Ascending aorta (tissue), 2 donors: ENCODE results near the gene KRAS. TPM values are rescaled to one million over a fixed set of nuclear protein-coding genes. Genes with fewer than 3 reads are reported as not detected.

ENCODE experiments used
- DNase-seq, 2 donors: peaks; one replicate each; pipeline ENCODE4 v3.0.0-alpha.2; 2019; ENCODE audit warnings: low spot score in 2 of 2
- H3K27ac ChIP-seq, 2 donors: fragments of 200-600 bp; sonication (generic); one replicate each; pipeline ENCODE4 v1.5.1; 2016 to 2017; ENCODE audit warnings: mild to moderate bottlenecking in 1 of 2
- H3K27me3 ChIP-seq: fragments of 200-600 bp; sonication (generic); one replicate; pipeline ENCODE4 v1.5.1; 2017
- H3K36me3 ChIP-seq, 2 donors: fragments of 200-600 bp; sonication (generic); one replicate each; pipeline ENCODE4 v1.5.1; 2016
- H3K4me1 ChIP-seq, 2 donors: fragments of 200-600 bp; sonication (generic); one replicate each; pipeline ENCODE4 v1.5.1; 2016 to 2017; ENCODE audit warnings: mild to moderate bottlenecking in 1 of 2
- H3K4me3 ChIP-seq, 2 donors: fragments of 200-600 bp; sonication (generic); one replicate each; pipeline ENCODE4 v1.5.1; 2016 to 2017; ENCODE audit warnings: mild to moderate bottlenecking in 1 of 2
- H3K9me3 ChIP-seq, 2 donors: fragments of 200-600 bp; sonication (generic); one replicate each; pipeline ENCODE4 v1.5.1; 2016
- CTCF ChIP-seq, 3 experiments: fragments of 200-600 bp in 2 of 3; fragments of 450-650 bp in 1 of 3; sonication (generic) in 2 of 3; IDR thresholded peaks; one replicate each; pipeline ENCODE4 v1.5.1; 2016 to 2019; ENCODE audit warnings: antibody characterized with exemption in 3 of 3, mild to moderate bottlenecking in 1 of 3, moderate library complexity in 1 of 3
- intact Hi-C: fragments of 100-400 bp; cut with DNase I; formaldehyde crosslinking; loops from one replicate; pipeline ENCODE4 v1.15.1; 2023
- total RNA-seq: library from RNA; depleted of rRNA; stranded (reverse); fragments of >200 nt; gene quantifications from one replicate; pipeline ENCODE4 v1.1.0, GENCODE V29; 2016

KRAS gene
- total RNA-seq, 1 donor from 2014 or later: 9.8 TPM

- DNase-seq: no peak
- TF ChIP-seq CTCF (IDR thresholded peaks at IDR 0.05): no peak
- peaks cover 0 to 16% of the 10 kb centered on the region in 2 donors for H3K36me3 ChIP-seq
- no peak overlapping the region for H3K4me3 ChIP-seq
- H3K9me3 ChIP-seq: no peaks in the 10 kb centered on the region
- no peaks in the 10 kb centered on the region for H3K27me3 ChIP-seq
- intact Hi-C loops: no loop called here
- no peaks in the 10 kb centered on the region for H3K4me1 ChIP-seq
- H3K27ac ChIP-seq: no peak overlapping the region
These were observed 42.2 kb downstream of the KRAS start for GRCh38 chr12:25208554-25208953.

- no peaks in the 10 kb centered on the region for H3K4me1 ChIP-seq
- no peak overlapping the region for H3K27ac ChIP-seq
- H3K9me3 ChIP-seq: no peaks in the 10 kb centered on the region
- no peak for DNase-seq
- peaks cover 0 to 16% of the 10 kb centered on the region in 2 donors for H3K36me3 ChIP-seq
- no peak for TF ChIP-seq CTCF (IDR thresholded peaks at IDR 0.05)
- no peaks in the 10 kb centered on the region for H3K27me3 ChIP-seq
- H3K4me3 ChIP-seq: no peak overlapping the region
- intact Hi-C loops: no loop called here
These were observed 42.9 kb downstream of the KRAS start for GRCh38 chr12:25207846-25208245.

- intact Hi-C loops: no loop called here
- Histone ChIP-seq H3K4me1 (no peaks in the 10 kb centered on the region), H3K36me3 (peaks cover 0 to 16% of the 10 kb centered on the region in 2 donors), H3K9me3 (no peaks in the 10 kb centered on the region), H3K27ac (no peak overlapping the region), H3K4me3 (no peak overlapping the region), H3K27me3 (no peaks in the 10 kb centered on the region)
- no peak for TF ChIP-seq CTCF (IDR thresholded peaks at IDR 0.05)
- DNase-seq: no peak
These were observed 43.3 kb downstream of the KRAS start for GRCh38 chr12:25207411-25207810.

- H3K27ac ChIP-seq: no peak overlapping the region
- no peaks in the 10 kb centered on the region for H3K4me1 ChIP-seq
These were observed 48.6 kb downstream of the KRAS start for GRCh38 chr12:25202137-25202536.

GRCh38 chr12:25200703-25201102 lies 50.0 kb downstream of the KRAS start:
- Histone ChIP-seq H3K27ac (peak overlapping the region in 1 of 2 donors; percentile 17), H3K4me3 (no peak overlapping the region)

More at GRCh38 chr12:25202137-25202536, 48.6 kb downstream of the KRAS start:
- DNase-seq: no peak
- Histone ChIP-seq H3K9me3 (no peaks in the 10 kb centered on the region), H3K36me3 (peaks cover 0 to 8% of the 10 kb centered on the region in 2 donors), H3K4me3 (no peak overlapping the region), H3K27me3 (no peaks in the 10 kb centered on the region)
- intact Hi-C loops: no loop called here
- TF ChIP-seq CTCF (IDR thresholded peaks at IDR 0.05): no peak

More at GRCh38 chr12:25200703-25201102, 50.0 kb downstream of the KRAS start:
- Histone ChIP-seq H3K4me1 (peaks cover 3 to 9% of the 10 kb centered on the region in 2 donors), H3K36me3 (no peaks in the 10 kb centered on the region), H3K27me3 (no peaks in the 10 kb centered on the region), H3K9me3 (no peaks in the 10 kb centered on the region)
- no peak for TF ChIP-seq CTCF (IDR thresholded peaks at IDR 0.05)
- DNase-seq: no peak
- intact Hi-C loops: no loop called here
